ENCODE measurements around the gene CORIN. TPM values are rescaled to one million over a fixed set of nuclear protein-coding genes. Genes with fewer than 3 reads are reported as not detected.
"Not testable (repeated sequence)": the region's sequence is repeated elsewhere in the genome, so short reads cannot be mapped to it uniquely, and the experiment has no call there.

CORIN gene
- total and polyA plus RNA-seq, 2 donors (not counting 3 experiments of a cell fraction or from before 2014, with no cell fraction given) = 0.07 to 0.40 TPM

GRCh38 chr4:47711183-47711582, 126.7 kb downstream of the CORIN start:
- Histone ChIP-seq H3K79me2 (ENCODE audit: control insufficient read depth, insufficient read depth, low read length) (no peaks in the 10 kb centered on the region), H3K4me1 (ENCODE audit: control insufficient read depth, extremely low read depth, insufficient read depth, low read length) (no peaks in the 10 kb centered on the region), H3K4me3 (replicated peaks in 1 of 3; ENCODE audit: insufficient read depth in 1 of 3, low read depth in 1 of 3, low read length in 3 of 3) (no peak overlapping the region), H4K20me1 (replicated peaks; ENCODE audit: control insufficient read depth, extremely low read depth, insufficient read depth, low read length) (no peaks in the 10 kb centered on the region), H3K4me2 (ENCODE audit: insufficient read depth, low read length) (no peak overlapping the region), H3K9me1 (replicated peaks; ENCODE audit: control insufficient read depth, extremely low read depth, insufficient read depth, low read length) (no peaks in the 10 kb centered on the region), H2AFZ (ENCODE audit: low read depth, low read length) (no peak overlapping the region), H3K36me3 (ENCODE audit: control insufficient read depth in 2 of 2, extremely low read depth in 1 of 2, insufficient read depth in 2 of 2, low read length in 2 of 2) (no peaks in the 10 kb centered on the region), H3K27me3 (ENCODE audit: control insufficient read depth in 2 of 2, insufficient read depth in 2 of 2, low read length in 2 of 2) (peaks cover 10 to 22% of the 10 kb centered on the region in 2 experiments), H3K9me3 (replicated peaks; ENCODE audit: control insufficient read depth, insufficient read depth, low read length) (no peaks in the 10 kb centered on the region), H3K9ac (replicated peaks; ENCODE audit: extremely low read depth, insufficient read depth, low read length) (no peak overlapping the region), H3K27ac (ENCODE audit: insufficient read depth, low read depth, low read length) (no peak overlapping the region)
- no peak for TF ChIP-seq FOS (IDR thresholded peaks at IDR 0.05; ENCODE audit: borderline replicate concordance, insufficient read depth, low read length)
- TF ChIP-seq POLR2A (IDR thresholded peaks at IDR 0.05; ENCODE audit: low read depth, low read length) = no peak
- TF ChIP-seq EZH2 (IDR thresholded peaks at IDR 0.05; ENCODE audit: borderline replicate concordance, low read depth, low read length, severe bottlenecking) = no peak
- TF ChIP-seq POLR2AphosphoS5 (IDR thresholded peaks at IDR 0.05; ENCODE audit: insufficient read depth, low read depth, low read length) = no peak
- no peak for TF ChIP-seq JUN (IDR thresholded peaks at IDR 0.05; ENCODE audit: borderline replicate concordance, insufficient read depth, insufficient read length, low read depth)
- no peak for TF ChIP-seq GATA2 (IDR thresholded peaks at IDR 0.05; ENCODE audit: insufficient read depth, insufficient read length, low read depth, low read length)
- no peak for TF ChIP-seq CTCF (IDR thresholded peaks at IDR 0.05; ENCODE audit: extremely low read depth in 1 of 2, insufficient read depth in 1 of 2, low read depth in 1 of 2, low read length in 2 of 2)
- TF ChIP-seq, protein P1, sequence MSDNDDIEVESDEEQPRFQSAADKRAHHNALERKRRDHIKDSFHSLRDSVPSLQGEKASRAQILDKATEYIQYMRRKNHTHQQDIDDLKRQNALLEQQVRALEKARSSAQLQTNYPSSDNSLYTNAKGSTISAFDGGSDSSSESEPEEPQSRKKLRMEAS (IDR thresholded peaks at IDR 0.05; ENCODE audit: insufficient read depth, insufficient read length) = no peak
- no peak for TF ChIP-seq MYC (IDR thresholded peaks at IDR 0.05; ENCODE audit: low read depth, low read length)
- ChIA-PET POLR2A (no interaction called here), CTCF (interaction anchor here (0.9 to 1.5 kb wide), 2 partner anchors 10 to 13 kb away, joined by 3 read pairs; no protein-coding TSS in a partner anchor)
- DNase-seq (ENCODE audit: low read depth, low spot score) = no peak
- no TSS peak for BruUV-seq (replicated peaks)
- intact Hi-C loops (cut with micrococcal nuclease) (no loop called here), dilution Hi-C loops (cut with MboI; ENCODE audit: extremely low pct_ligation_motif_present, low sequenced_read_pairs) (no loop called here)
- FAIRE-seq = no peak

GRCh38 chr4:47706352-47706751, 131.5 kb downstream of the CORIN start:
- H3K79me2 ChIP-seq (ENCODE audit: control insufficient read depth, insufficient read depth, low read length); H3K9me1 ChIP-seq (replicated peaks; ENCODE audit: control insufficient read depth, extremely low read depth, insufficient read depth, low read length); H3K4me2 ChIP-seq (ENCODE audit: insufficient read depth, low read length); H3K9ac ChIP-seq (replicated peaks; ENCODE audit: extremely low read depth, insufficient read depth, low read length); H3K9me3 ChIP-seq (replicated peaks; ENCODE audit: control insufficient read depth, insufficient read depth, low read length); H3K4me1 ChIP-seq (ENCODE audit: control insufficient read depth, extremely low read depth, insufficient read depth, low read length); intact Hi-C loops (cut with micrococcal nuclease); H3K4me3 ChIP-seq (replicated peaks in 1 of 3; ENCODE audit: insufficient read depth in 1 of 3, low read depth in 1 of 3, low read length in 3 of 3); H2AFZ ChIP-seq (ENCODE audit: low read depth, low read length); DNase-seq (ENCODE audit: low read depth, low spot score); POLR2A ChIA-PET; H4K20me1 ChIP-seq (replicated peaks; ENCODE audit: control insufficient read depth, extremely low read depth, insufficient read depth, low read length); H3K36me3 ChIP-seq (ENCODE audit: control insufficient read depth in 2 of 2, extremely low read depth in 1 of 2, insufficient read depth in 2 of 2, low read length in 2 of 2); dilution Hi-C loops (cut with MboI; ENCODE audit: extremely low pct_ligation_motif_present, low sequenced_read_pairs); FAIRE-seq; H3K27ac ChIP-seq (ENCODE audit: insufficient read depth, low read depth, low read length); BruUV-seq (replicated peaks): not testable (repeated sequence)
- CTCF ChIA-PET = interaction anchor here (0.8 to 3.0 kb wide), 3 partner anchors 11 to 227 kb away, joined by 3 to 25 read pairs (median 5); no protein-coding TSS in a partner anchor
- H3K27me3 ChIP-seq (ENCODE audit: control insufficient read depth in 2 of 2, insufficient read depth in 2 of 2, low read length in 2 of 2) = peaks cover 0 to 14% of the 10 kb centered on the region in 2 experiments
